Endothelial cell of umbilical vein (primary cell): Measurements from ENCODE around the gene JAKMIP3. TPM values are rescaled to one million over a fixed set of nuclear protein-coding genes. Genes with fewer than 3 reads are reported as not detected.

Experiments
- BruUV-seq: library from RNA; stranded (reverse); fragments of 400-500 nt; replicated peaks from 2 replicates; lab custom pipeline; 2021; lab: Mats Ljungman, UMichigan
- CTCF ChIA-PET: fragments of 300-600, 350-600 bp; sonication (Branson Sonifier 250); formaldehyde crosslinking; loops from one replicate; lab custom pipeline; 2021; ENCODE audit warnings: antibody characterized with exemption, inconsistent platforms; lab: Charles Lee
- POLR2A ChIA-PET: fragments of 300-600, 350-600 bp; sonication (Branson Sonifier 250); formaldehyde crosslinking; loops from one replicate; lab custom pipeline; 2021; ENCODE audit warnings: antibody characterized with exemption, inconsistent platforms; lab: Charles Lee
- DNase-seq: peaks from one replicate; pipeline ENCODE4 v3.0.0-alpha.2; 2011; ENCODE audit warnings: low read depth, low spot score
- FAIRE-seq: peaks from 2 replicates; lab custom pipeline; 2011; peaks lifted over from hg19 to GRCh38; lab: Jason Lieb, UNC
- H2AFZ ChIP-seq: 2 replicates; pipeline ENCODE4 v1.6.0; 2012; ENCODE audit warnings: low read depth, low read length, control low read depth, inconsistent platforms
- H3K27ac ChIP-seq: 2 replicates; pipeline ENCODE4 v1.5.1; 2011; ENCODE audit warnings: low read depth, mild to moderate bottlenecking, control low read depth, low read length, moderate library complexity; ENCODE audit not compliant: insufficient read depth
- H3K27me3 ChIP-seq, 2 experiments: 2 replicates each; pipeline versions ENCODE4 v1.6.0 to v1.6.1; 2011; ENCODE audit warnings: low read length in 2 of 2, mixed read lengths in 1 of 2; ENCODE audit not compliant: control insufficient read depth in 2 of 2, insufficient read depth in 2 of 2
- H3K36me3 ChIP-seq, 2 experiments: 2 replicates in 1 of 2; 3 replicates in 1 of 2; pipeline ENCODE4 v1.5.1; 2011; ENCODE audit warnings: low read length in 2 of 2, mild to moderate bottlenecking in 1 of 2, moderate library complexity in 1 of 2; ENCODE audit not compliant: control insufficient read depth in 2 of 2, insufficient read depth in 2 of 2; ENCODE audit errors: extremely low read depth in 1 of 2
- H3K4me1 ChIP-seq: 3 replicates; pipeline ENCODE4 v1.5.1; 2011; ENCODE audit warnings: mild to moderate bottlenecking, low read length; ENCODE audit not compliant: control insufficient read depth, insufficient read depth; ENCODE audit errors: extremely low read depth
- H3K4me2 ChIP-seq: 2 replicates; pipeline ENCODE4 v1.6.1; 2011; ENCODE audit warnings: low read length, control low read depth, mixed read lengths; ENCODE audit not compliant: insufficient read depth
- H3K4me3 ChIP-seq, 3 experiments: fragments of 200-600 bp in 1 of 3; sonication (generic), shearing (Covaris generic) in 1 of 3; replicated peaks in 1 of 3; 2 replicates each; pipeline ENCODE4 v1.5.1; 2011 to 2016; ENCODE audit warnings: control low read depth in 3 of 3, low read length in 3 of 3, mild to moderate bottlenecking in 2 of 3, inconsistent platforms in 1 of 3, low read depth in 1 of 3, moderate library complexity in 1 of 3; ENCODE audit not compliant: insufficient read depth in 1 of 3
- H3K79me2 ChIP-seq: 2 replicates; pipeline ENCODE4 v1.6.0; 2012; ENCODE audit warnings: low read length, inconsistent platforms; ENCODE audit not compliant: control insufficient read depth, insufficient read depth
- H3K9ac ChIP-seq: replicated peaks from 2 replicates; pipeline ENCODE3; 2011; ENCODE audit warnings: low read length, control low read depth; ENCODE audit not compliant: insufficient read depth; ENCODE audit errors: extremely low read depth
- H3K9me1 ChIP-seq: replicated peaks from 3 replicates; pipeline ENCODE4 v1.6.0; 2011; ENCODE audit warnings: mild to moderate bottlenecking, low read length; ENCODE audit not compliant: control insufficient read depth, insufficient read depth; ENCODE audit errors: extremely low read depth
- H3K9me3 ChIP-seq: replicated peaks from 2 replicates; pipeline ENCODE4 v1.5.1; 2012; ENCODE audit warnings: low read length, inconsistent platforms; ENCODE audit not compliant: control insufficient read depth, insufficient read depth
- H4K20me1 ChIP-seq: replicated peaks from 2 replicates; pipeline ENCODE3; 2011; ENCODE audit warnings: mild to moderate bottlenecking, low read length; ENCODE audit not compliant: control insufficient read depth, insufficient read depth; ENCODE audit errors: extremely low read depth
- EZH2 ChIP-seq: IDR thresholded peaks from 2 replicates; pipeline ENCODE4 v1.6.1; 2012; ENCODE audit warnings: borderline replicate concordance, low read depth, mild to moderate bottlenecking, moderate library complexity, low read length, inconsistent platforms; ENCODE audit not compliant: severe bottlenecking
- FOS ChIP-seq: IDR thresholded peaks from 2 replicates; pipeline ENCODE4 v1.6.1; 2011; ENCODE audit warnings: mild to moderate bottlenecking, low read length, moderate library complexity, borderline replicate concordance; ENCODE audit not compliant: insufficient read depth
- GATA2 ChIP-seq: IDR thresholded peaks from 2 replicates; pipeline ENCODE4 v1.7.0; 2011; ENCODE audit warnings: low read depth, mild to moderate bottlenecking, moderate library complexity, mixed read lengths, low read length; ENCODE audit not compliant: insufficient read length, insufficient read depth
- JUN ChIP-seq: IDR thresholded peaks from 2 replicates; pipeline ENCODE4 v1.6.1; 2011; ENCODE audit warnings: borderline replicate concordance, low read depth; ENCODE audit not compliant: insufficient read length, insufficient read depth
- MYC ChIP-seq: IDR thresholded peaks from one replicate; pipeline ENCODE4 v1.6.1; 2011; ENCODE audit warnings: mild to moderate bottlenecking, low read depth, low read length
- POLR2A ChIP-seq: IDR thresholded peaks from 2 replicates; pipeline ENCODE4 v1.6.1; 2012; ENCODE audit warnings: low read depth, mild to moderate bottlenecking, control low read depth, low read length
- POLR2AphosphoS5 ChIP-seq: IDR thresholded peaks from 2 replicates; pipeline ENCODE4 v1.6.1; 2012; ENCODE audit warnings: low read depth, mild to moderate bottlenecking, control low read depth, low read length, moderate library complexity; ENCODE audit not compliant: insufficient read depth
- dilution Hi-C: fragments of 300-500 bp; cut with MboI; formaldehyde crosslinking; loops from one replicate; pipeline ENCODE4 v1.15.0; 2019; ENCODE audit warnings: low sequenced_read_pairs; ENCODE audit not compliant: extremely low pct_ligation_motif_present
- intact Hi-C: fragments of 100-400 bp; cut with micrococcal nuclease; formaldehyde crosslinking; loops from one replicate; pipeline ENCODE4 v1.10.0; 2022
- polyA plus RNA-seq, 4 experiments: library from polyadenylated mRNA; depleted of rRNA in 3 of 4; stranded (reverse) in 3 of 4; unstranded in 1 of 4; fragments of >200 nt; gene quantifications; 2 replicates each; pipeline versions ENCODE4 v1.2.1 to v1.2.3, GENCODE V29; 2011 to 2012; ENCODE audit warnings: missing spikeins in 1 of 4
- total RNA-seq: library from RNA; stranded (reverse); gene quantifications from 2 replicates; pipeline ENCODE4 v1.2.3, GENCODE V29; 2021
- TF ChIP-seq, protein P1 (sequence below): IDR thresholded peaks from 2 replicates; pipeline ENCODE4 v1.6.1; 2011; ENCODE audit not compliant: insufficient read depth, insufficient read length
- TF ChIP-seq, protein P2 (sequence below), 2 donors: IDR thresholded peaks; 1 replicate in 1 of 2; 2 replicates in 1 of 2; pipeline ENCODE4 v1.5.1; 2011; ENCODE audit warnings: low read length in 2 of 2, mild to moderate bottlenecking in 2 of 2, moderate library complexity in 2 of 2, control low read depth in 1 of 2, inconsistent platforms in 1 of 2, low read depth in 1 of 2; ENCODE audit not compliant: insufficient read depth in 1 of 2; ENCODE audit errors: extremely low read depth in 1 of 2

The JAKMIP3 gene
- total and polyA plus RNA-seq, 2 donors (not counting 3 experiments of a cell fraction or from before 2014, with no cell fraction given), result 0.01 TPM; not detected in 1

DNA sequence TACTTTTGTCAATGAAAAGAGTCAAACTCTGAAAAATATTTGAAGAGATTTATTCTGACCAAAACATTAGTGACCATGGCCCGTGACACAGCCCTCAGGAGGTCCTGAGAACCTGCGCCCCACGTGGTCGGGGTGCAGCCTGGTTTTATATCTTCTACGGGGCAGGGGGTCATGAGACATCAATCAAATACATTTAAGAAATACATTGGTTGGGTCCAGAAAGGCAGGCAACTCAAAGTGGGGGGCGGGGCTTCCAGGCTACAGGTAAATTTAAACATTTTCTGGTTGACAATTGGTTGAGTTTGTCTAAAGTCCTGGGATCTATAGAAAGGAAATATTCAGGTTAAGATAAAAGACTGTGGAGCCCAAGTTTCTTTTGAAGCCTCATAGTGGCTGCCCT is 49.2 kb upstream of the JAKMIP3 start:
- Histone ChIP-seq H3K79me2 (no peaks in the 10 kb centered on the region), H2AFZ (no peak overlapping the region), H3K4me1 (no peaks in the 10 kb centered on the region), H3K27me3 (peaks cover 2 to 5% of the 10 kb centered on the region in 2 experiments), H3K4me2 (no peak overlapping the region), H4K20me1 (no peaks in the 10 kb centered on the region), H3K9me3 (no peaks in the 10 kb centered on the region), H3K4me3 (no peak overlapping the region), H3K36me3 (no peaks in the 10 kb centered on the region), H3K27ac (no peak overlapping the region), H3K9ac (no peak overlapping the region), H3K9me1 (no peaks in the 10 kb centered on the region)
- DNase-seq (no peak), FAIRE-seq (no peak)
- no peak for TF ChIP-seq GATA2
- TF ChIP-seq MYC, result no peak
- no peak for TF ChIP-seq POLR2A
- TF ChIP-seq POLR2AphosphoS5, result no peak
- TF ChIP-seq, protein P1, sequence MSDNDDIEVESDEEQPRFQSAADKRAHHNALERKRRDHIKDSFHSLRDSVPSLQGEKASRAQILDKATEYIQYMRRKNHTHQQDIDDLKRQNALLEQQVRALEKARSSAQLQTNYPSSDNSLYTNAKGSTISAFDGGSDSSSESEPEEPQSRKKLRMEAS, result no peak
- TF ChIP-seq JUN, result no peak
- no peak for TF ChIP-seq FOS
- TF ChIP-seq, protein P2, sequence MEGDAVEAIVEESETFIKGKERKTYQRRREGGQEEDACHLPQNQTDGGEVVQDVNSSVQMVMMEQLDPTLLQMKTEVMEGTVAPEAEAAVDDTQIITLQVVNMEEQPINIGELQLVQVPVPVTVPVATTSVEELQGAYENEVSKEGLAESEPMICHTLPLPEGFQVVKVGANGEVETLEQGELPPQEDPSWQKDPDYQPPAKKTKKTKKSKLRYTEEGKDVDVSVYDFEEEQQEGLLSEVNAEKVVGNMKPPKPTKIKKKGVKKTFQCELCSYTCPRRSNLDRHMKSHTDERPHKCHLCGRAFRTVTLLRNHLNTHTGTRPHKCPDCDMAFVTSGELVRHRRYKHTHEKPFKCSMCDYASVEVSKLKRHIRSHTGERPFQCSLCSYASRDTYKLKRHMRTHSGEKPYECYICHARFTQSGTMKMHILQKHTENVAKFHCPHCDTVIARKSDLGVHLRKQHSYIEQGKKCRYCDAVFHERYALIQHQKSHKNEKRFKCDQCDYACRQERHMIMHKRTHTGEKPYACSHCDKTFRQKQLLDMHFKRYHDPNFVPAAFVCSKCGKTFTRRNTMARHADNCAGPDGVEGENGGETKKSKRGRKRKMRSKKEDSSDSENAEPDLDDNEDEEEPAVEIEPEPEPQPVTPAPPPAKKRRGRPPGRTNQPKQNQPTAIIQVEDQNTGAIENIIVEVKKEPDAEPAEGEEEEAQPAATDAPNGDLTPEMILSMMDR (IDR thresholded peaks at IDR 0.05; ENCODE audit: extremely low read depth in 1 of 2, insufficient read depth in 1 of 2, low read depth in 1 of 2, low read length in 2 of 2), result no peak
- TF ChIP-seq EZH2, result no peak
- dilution Hi-C loops, result no loop called here
- ChIA-PET CTCF (no interaction called here), POLR2A (no interaction called here)
- BruUV-seq, result no TSS peak
- intact Hi-C loops, result loop anchor here (2.0 kb wide), 1 partner anchor 18 kb away; no protein-coding TSS in a partner anchor
